Left ventricle myocardium superior (tissue), 1 donor: ENCODE measurements around the gene SPAG8. TPM values are rescaled to one million over a fixed set of nuclear protein-coding genes. Genes with fewer than 3 reads are reported as not detected.

Experiments used
- ATAC-seq: fragments of 200-7000 bp; cut with Tn5 transposase; one replicate; pipeline ENCODE4 v1.9.1; 2020; ENCODE audit warnings: mild to moderate bottlenecking, moderate library complexity
- DNase-seq: peaks from one replicate; pipeline ENCODE4 v3.0.0-alpha.2; 2020
- intact Hi-C: fragments of 100-400 bp; cut with micrococcal nuclease; formaldehyde crosslinking; loops from one replicate; pipeline ENCODE4 v1.11.0; 2022
- total RNA-seq: library from RNA; stranded (reverse); fragmentation: NEBNext Ultra II Directional; extraction: Animal tissue kit (Norgen Biotek cat#: 25700); gene quantifications from one replicate; pipeline ENCODE4 v1.2.1, GENCODE V29; 2021
- donor health status: DM: no; HTN: yes; CAD: no; lungs with severe emphysema.

Gene SPAG8
- total RNA-seq, 1 donor from 2014 or later = 3.2 TPM

DNA sequence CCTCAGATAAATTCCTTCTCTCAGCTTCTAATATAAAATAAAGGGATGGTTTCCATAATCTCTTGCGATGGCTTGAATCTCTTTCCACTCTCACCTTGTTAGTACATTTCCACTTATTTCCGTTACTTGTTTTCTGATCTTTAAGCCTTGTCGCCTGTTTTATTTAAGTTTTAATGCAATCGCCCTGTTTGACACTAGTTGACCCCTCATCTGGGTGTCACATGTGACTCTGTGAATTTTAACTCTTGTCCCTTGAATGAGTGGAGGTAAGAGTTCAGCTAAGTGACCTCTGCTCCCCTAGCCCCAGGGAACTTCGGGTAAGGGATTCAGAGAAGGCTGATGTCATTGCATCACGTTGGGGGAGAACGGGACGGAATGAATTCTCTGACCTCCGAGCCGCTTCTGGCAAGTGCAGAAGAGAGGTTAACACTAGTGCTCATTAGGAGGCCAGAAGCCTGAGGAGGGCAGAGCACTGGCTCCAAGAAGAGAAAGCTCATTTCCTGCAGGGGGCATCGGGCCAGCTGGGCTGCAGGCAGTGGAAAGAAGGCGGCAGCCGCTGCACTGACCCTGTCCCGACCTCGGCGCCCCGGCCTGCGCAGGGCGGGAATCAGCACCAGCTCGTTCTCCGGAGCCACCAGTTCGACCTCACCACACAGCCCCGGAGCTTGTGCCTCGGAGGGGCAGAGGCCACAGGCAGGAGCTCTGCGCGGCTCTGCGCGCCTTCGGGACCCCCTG lies 2.2 kb upstream of the SPAG8 start:
- DNase-seq (peak; percentile 84), ATAC-seq (peak; percentile 63)
- intact Hi-C loops = no loop called here

DNA sequence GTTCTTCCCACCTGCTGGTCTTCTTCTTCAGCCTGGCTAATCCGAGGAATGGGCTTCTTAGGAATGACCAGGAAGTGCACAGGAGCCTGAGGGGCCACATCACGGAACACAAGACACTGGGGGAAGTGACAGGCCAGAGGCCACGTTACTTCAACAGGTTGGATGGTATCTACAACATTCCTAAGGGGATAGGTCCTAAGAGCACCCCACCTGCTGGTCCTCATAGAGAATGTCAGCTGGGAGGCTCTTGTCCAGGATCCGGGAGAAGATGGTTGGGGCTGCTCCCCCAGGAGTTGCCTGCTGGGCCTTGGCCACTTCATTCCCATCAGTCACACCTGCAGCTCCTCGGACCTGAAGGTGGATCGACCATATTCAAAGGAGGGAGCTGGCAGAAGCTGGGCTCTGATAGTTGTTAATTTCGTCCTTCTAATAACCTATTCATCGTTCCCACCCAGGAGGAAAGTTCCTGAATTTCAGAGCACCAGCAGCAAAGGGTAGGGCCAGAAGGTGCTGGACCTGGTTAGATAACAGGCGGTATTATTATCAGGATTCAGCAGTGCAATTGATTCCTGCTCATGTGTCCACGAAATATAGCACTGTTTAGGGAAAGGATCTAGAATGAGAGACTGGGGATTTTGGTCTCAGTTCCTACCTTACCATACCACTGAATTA lies 1.5 kb upstream of the SPAG8 start:
- ATAC-seq = no peak

DNA sequence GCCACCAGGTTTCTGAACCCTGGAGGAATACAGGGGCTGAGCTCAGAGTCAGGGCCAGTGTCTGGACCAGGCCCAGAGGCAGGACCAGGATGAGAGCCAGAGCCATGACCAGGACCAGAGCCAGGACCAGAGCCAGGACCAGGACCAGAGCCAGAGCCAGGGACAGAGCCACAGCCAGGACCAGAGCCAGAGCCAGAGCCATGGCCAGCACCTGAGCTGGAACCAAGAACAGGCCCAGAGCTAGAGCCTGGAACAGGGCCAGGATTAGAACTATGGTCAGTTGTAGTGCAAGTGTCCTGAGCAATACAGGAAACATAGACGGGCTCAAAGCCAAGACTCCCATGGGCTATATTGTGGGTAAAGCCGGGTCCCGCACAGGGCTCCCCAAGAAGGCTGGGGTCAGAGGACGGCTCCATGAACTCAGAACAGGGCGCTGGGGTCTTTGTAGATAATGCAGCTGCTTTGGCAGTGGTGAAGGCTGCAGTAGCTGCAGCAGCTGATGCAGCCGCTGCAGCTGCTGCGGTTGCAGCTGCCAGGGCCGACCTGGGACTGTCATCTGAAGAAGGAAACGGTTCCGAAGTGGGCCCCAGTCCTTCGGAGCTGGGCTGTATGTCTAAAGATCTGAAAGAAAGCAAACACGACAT lies 559 bp downstream of the SPAG8 start:
- ATAC-seq (peak; percentile 3), DNase-seq (peak; percentile 63)
- intact Hi-C loops = no loop called here

More for the DNA sequence above, 1.5 kb upstream of the SPAG8 start:
- intact Hi-C loops = no loop called here
- DNase-seq = no peak

DNA sequence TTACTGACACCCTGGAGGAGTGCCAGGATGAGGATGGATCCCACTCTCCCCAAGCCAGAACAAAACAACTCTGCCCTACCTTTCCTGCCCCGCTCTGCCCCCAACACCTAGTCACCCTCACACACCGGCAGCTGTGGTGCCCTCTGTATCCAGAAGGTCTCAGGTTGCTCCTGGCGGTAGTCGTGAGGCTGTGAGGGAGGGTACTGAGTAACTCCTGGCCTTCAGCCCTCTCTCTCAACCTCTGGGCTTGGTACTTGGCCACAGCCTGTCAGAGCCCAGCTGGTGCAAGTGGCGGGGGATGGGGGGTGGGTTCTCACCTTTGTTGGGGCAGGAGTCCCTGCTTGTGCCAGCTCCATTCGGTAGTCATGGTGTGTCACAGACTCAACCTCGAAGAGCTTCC lies 1.9 kb downstream of the SPAG8 start:
- ATAC-seq (no peak), DNase-seq (no peak)
- intact Hi-C loops = no loop called here

DNA sequence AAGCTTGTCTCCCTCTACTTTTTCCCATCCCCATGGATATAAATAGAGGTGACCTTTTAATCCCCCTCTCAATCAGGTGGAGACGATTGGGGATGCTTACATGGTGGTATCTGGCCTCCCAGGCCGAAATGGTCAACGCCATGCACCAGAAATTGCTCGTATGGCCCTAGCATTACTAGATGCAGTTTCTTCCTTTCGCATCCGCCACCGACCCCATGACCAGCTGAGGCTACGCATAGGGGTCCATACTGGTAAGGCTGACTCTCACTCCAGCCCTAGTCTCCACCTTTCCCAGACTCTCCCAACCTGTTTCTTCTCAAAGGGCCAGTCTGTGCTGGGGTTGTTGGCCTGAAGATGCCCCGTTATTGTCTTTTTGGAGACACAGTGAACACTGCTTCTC lies 3.6 kb downstream of the SPAG8 start:
- intact Hi-C loops = no loop called here
- ATAC-seq (no peak), DNase-seq (no peak)

DNA sequence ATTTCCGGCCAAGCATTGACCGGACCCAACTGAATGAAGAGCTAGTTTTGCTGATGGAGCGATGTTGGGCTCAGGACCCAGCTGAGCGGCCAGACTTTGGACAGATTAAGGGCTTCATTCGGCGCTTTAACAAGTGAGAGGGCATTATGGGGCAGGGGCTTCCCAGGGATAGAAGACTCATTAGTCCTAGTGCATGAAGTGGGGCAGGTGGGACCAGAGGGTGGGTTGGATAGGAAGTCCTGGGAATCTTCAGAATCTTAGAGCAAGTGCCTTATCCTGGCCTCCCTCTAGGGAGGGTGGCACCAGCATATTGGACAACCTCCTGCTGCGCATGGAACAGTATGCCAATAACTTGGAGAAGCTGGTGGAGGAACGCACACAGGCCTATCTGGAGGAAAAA lies 6.0 kb downstream of the SPAG8 start:
- ATAC-seq (no peak), DNase-seq (no peak)
- intact Hi-C loops = no loop called here

DNA sequence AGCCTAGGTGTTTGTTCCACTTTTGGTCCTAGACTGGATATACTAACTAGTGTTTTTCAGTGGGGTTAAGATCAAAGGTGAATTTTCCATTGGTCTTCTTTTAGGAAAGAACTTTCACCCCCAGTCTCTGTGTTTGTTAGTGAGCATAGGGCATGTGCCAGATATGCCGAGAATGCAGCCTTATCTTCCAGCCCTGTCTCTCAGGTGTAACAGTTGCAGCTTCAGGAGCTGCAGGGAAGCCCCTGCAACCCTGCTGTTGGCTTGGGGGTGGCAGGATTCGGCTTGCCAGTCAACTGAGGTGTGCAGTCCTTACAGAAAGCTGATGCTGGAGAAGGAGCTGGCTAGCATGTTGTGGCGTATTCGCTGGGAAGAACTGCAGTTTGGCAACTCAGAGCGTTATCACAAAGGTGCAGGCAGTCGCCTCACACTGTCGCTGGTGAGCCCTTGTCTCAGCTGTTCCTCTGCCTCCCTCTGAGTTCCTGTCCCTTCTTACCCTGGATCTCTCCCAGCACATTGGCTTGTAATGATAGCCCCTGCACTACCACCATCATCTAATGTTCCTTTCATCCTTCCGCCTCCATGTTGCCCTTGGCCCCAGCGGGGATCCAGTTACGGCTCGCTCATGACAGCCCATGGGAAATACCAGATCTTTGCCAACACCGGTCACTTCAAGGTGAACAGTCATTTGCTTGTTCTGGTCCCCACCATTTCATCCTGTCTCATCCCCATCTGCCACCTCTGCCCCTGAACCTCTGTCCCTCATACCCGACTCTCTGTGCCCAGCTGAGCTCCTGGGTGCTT lies 10.5 kb downstream of the SPAG8 start:
- no peak for DNase-seq
- intact Hi-C loops = no loop called here
- ATAC-seq = no peak

DNA sequence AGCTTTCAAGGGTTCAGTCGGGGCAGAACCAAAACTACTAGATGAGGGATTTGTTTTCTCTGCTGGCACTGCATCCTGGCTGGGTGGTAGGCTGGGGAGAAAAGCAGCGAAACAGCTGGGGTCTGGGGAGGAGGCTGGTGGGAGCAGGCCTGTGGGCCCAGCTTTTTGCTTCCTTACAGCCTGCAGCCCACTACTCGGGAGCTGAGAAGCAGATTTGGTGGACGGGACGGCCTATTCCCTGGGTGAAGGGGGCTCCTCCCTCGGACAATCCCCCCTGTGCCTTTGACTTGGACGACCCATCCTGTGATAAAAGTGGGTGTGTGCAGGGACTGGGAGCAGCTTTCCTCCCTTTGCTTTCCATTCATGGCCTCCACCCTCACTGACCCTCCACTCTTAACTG lies 11.5 kb downstream of the SPAG8 start:
- DNase-seq (no peak), ATAC-seq (no peak)
- intact Hi-C loops = no loop called here

DNA sequence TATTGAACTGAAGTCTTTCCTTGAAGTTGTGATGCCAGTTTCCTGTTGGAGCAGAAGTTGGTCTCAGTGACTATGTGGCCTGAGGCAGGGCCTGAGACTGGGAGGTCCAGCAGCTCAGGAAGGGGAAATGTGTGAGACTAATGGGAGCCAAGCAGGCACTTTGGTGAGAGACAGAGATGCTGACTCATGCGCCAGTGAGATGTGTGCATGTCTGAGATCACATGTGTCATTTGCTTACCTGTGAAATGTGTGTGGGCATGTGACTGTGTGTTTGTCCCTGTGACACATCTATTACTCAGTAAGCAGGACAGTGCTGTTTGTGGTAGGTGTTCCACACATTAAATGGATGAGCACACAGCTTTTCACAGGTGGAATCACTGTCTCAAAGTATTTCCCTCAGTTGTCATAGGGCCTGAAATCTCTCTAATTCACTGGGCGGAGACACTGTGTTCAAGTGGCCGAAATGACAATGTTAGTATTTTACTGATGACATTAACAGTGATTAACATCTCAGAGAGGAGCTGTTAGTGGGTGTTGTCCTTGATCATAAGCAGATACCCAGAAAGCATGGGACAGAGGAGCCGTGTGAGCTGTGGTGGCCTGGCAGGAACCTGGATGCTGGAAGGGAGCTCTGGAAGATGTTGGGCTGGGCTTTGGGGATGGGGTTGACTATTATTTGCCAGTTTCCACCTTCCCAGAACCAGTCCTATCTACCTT lies 13.2 kb downstream of the SPAG8 start:
- no peak for ATAC-seq
- no peak for DNase-seq
- intact Hi-C loops = no loop called here

DNA sequence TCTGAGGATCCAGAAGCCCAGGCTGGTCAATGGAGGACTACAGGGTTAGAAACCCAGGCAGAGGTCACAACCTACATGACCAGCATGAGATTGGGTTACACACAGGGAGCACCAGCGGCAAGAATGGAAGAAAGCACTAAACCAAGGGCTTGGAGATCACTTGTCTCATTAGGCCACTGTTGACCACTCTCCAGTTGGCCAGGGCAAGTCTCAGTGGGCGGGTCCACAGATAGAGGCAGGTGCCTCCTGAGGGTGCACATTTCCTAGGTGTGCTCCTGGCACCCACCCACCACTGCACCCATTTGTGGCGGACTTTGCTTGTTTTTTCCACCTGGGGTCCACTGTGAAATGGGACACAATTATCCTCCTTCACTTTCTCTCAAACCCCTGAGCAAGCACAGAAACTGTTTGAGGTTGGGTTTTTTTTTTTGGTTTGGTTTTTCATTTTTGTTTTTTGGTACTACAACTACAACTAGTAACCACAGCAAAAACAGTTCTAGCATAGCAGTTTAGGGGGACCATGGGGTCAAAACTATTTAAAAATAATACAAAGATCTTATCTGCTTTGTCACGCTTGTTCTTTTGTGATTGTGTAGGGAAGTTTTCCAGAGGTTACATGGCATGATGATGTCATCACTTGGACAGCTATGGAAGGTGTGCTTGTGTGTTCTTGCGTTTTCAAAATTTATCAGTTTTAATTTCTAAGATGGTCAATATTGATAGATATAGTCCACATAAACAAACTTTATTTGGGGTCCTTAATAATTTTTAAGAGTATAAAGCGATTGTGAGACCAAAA lies 14.6 kb downstream of the SPAG8 start:
- ATAC-seq = no peak
- intact Hi-C loops = no loop called here
- DNase-seq = no peak

DNA sequence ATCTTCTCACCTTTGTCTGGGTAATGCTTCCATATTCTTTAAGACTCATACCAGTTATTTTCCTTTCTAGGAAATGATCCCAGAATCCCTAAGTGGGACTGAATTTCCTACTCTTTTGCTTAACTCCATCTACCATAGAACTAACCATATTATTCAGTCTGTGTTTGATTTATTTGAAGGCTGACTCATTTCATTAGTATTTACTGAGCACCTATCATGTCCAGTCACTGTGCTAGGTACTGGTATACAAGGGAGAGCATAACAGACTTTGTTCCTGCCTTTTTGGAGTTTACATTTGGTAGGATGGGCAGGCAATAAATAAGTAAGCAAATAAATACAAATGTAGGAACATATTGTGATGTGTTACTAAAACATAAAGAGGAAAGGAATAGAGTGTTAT lies 16.4 kb downstream of the SPAG8 start:
- ATAC-seq = no peak
- no peak for DNase-seq
- intact Hi-C loops = no loop called here

DNA sequence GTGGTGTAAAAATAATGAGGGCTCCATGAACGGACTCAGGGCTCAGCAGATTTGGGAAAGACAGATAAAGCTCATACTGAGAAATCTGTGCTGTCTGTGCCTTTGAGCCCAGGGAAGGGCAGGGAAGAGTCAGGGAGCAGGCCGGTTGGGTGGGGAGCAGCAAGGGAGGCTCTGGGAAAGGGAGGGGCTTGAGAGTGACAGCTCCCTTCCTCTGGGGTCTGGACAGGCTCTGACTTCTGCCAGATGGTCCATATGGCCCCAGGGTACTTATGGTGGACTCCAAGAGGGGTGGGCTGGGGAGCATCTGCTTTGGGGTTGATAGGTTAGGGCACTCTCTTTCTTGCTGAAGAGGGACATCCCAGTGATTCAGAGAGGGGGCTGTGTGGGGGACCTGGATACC lies 18.6 kb downstream of the SPAG8 start:
- ATAC-seq = no peak
- intact Hi-C loops = no loop called here
- DNase-seq = no peak

DNA sequence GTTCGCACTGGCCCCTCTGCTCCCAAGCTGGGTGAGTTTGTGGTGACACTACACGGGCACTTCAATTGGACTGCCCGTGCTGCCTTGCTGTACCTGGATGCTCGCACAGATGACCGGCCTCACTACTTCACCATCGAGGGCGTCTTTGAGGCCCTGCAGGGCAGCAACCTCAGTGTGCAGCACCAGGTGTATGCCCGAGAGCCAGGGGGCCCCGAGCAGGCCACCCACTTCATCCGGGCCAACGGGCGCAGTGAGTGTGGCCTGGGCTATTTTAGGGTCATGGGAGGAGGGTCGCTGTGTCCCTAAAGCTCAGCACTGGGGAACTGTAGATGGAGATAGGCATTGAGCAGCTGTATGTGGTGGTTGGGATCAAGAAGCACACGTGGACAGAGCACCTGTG lies 19.2 kb downstream of the SPAG8 start:
- ATAC-seq (no peak), DNase-seq (no peak)
- intact Hi-C loops = no loop called here

DNA sequence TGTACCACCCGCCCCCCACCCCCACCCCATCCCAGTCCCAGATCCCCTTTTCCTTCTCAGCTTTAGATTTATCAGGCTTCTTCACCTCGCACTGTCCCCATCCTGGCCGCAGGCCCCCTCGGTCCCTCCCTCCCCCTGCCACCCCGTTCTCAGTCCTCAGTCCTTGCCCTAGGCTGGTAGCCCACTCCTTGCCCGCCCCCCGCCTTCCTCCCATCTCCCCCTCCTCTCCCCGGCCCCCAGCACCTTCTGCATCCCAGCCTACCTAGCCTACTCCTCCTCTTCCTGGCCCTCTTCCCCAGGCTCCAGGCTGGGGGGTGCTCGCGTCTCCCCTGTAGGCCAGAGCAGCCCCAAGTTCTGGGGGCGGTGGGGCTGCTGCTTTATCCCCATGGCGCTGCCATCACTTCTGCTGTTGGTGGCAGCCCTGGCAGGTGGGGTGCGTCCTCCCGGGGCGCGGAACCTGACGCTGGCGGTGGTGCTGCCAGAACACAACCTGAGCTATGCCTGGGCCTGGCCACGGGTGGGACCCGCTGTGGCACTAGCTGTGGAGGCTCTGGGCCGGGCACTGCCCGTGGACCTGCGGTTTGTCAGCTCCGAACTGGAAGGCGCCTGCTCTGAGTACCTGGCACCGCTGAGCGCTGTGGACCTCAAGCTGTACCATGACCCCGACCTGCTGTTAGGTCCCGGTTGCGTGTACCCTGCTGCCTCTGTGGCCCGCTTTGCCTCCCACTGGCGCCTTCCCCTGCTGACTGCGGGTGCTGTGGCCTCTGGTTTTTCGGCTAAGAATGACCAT lies 19.8 kb downstream of the SPAG8 start:
- no peak for ATAC-seq
- intact Hi-C loops = no loop called here
- no peak for DNase-seq

DNA sequence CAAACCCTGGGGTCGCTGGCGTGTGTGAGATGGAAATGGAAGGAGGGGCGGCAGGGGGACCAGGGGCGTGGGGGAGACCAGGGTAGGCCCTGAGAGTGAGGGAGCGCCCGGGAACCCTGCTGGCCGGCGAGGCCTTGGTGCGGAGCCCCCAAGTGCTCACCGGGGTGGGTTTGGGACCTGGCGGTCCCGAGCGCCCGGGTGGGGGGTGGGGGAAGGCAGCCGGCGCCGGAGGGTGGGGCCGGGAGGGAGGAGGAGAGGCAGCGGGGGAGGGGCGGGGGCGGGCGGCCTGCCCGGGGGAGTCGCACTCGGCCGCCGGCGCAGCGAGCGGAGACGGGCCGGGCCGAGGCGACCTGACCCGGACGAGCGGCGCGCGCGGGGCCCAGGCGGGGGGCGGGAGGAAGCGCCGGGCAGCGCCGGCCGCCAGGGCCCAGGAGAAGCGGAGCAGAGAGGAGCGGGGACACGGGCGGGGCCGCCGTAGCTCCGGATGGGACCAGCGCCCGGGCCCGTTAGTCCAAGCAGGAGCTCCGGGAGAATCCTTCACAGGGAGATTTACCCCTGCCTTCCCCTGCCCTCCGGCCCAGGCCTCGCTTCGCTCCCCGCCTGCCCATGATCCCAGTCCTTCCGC lies 20.7 kb downstream of the SPAG8 start, which contains the start of gene NPR2:
NPR2 (plus strand) TSS at position 295 of the 625 bp plus-strand sequence. CDS start 818 bp downstream, outside the sequence.
- peak; percentile 83 for ATAC-seq
- intact Hi-C loops = no loop called here
- peak; percentile 79 for DNase-seq

DNA sequence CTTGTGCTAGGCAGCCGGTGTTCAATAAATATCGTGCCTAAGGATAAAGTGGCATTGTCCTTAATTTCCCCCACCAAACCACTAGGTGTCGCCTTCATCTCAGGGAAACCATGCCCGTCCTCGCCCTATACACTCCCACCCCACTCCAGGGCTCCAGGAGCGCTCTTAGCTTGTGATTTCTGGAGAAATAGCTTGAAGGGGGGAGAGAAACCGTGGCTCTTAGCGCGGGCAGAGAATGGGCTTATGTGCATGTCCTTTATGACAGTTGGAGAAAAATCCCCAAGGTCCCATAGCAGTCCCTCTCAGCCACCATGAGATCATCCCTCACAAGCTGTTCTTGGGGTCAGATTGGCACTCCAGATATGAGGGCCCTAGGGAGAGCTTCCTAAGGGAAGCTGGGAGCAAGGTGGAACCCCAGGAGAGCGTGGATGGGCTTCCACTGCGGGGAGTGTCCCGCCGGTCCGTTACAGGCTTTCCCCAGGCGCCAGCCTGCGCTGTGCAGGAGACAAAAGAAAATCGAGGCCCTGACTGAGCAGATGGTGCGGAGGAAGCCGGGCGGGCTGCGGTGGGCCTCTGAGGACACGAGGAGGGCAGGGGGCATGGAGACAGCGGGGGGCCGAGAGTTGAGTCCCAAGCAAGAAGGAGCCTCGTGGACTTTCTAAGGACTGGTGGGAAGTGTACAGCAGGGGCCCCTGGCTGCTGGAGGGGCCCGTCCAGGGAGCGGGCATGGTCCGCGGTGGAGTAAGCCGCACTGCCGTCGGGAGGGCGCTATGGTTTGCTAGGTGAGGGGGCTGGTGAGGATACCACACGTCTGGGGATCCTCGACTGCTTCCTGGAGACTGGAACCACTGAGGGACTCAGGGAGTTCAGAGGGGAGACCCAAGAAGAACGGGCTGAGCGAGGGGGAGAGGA lies 21.4 kb downstream of the SPAG8 start:
- intact Hi-C loops = no loop called here
- ATAC-seq (peak; percentile 87), DNase-seq (peak; percentile 74)
